Measurements from ENCODE around the gene MOCS1.
"Not testable (repeated sequence)": the region's sequence is repeated elsewhere in the genome, so short reads cannot be mapped to it uniquely, and the experiment has no call there.

Gene MOCS1

DNA sequence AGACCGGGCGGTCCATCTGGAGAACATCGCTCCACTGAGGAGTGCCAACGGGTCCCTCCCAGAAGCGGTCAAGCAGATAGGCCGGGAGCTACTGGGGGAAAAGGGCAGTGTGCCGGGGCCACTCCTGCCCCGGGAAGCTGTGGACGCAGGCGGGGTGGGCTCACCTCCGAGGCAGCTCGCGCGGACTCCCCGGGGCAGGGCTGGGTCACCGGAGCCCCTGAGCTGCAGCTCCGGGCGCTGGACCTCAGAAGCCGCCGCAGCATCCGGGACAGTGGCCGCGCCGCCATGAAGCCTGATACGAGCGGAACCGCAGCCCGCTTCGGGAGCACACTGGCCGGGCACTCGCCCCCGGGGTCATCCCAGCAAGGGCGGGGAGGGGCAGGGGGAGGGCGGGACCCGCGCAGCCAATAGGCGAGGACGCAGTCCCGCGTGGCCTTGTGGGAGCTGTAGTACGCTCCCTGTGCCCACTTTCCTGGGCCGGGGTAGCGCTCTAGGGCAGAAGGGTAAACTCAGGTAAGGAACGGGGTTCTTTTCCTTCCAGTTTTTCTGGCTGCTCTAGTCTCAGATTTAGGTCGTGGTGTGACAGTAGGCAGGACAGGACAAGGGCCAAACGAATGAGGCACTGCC lies at the start of gene MOCS1:
MOCS1 (minus strand) TSS at position 332 of the 627 bp plus-strand sequence; CDS start at position 287, 45 bp downstream.
- H3K27ac ChIP-seq (ENCODE audit: low read depth, low read length): peak within 1 kb of the TSS; percentile 76
- H3K4me1 ChIP-seq (ENCODE audit: insufficient read depth, low read length): peaks cover 21% of the 10 kb centered on the region
- peak within 1 kb of the TSS; percentile 7 for H3K9ac ChIP-seq (ENCODE audit: low read length)
- peak within 1 kb of the TSS; percentile 63 to 69 for H3K4me3 ChIP-seq (ENCODE audit: low read depth in 1 of 2, low read length in 2 of 2)
- no peaks in the 10 kb centered on the region for H3K36me3 ChIP-seq (ENCODE audit: insufficient read depth, low read length)
- no peaks in the 10 kb centered on the region for H3K9me3 ChIP-seq (ENCODE audit: low read length)
- H3K27me3 ChIP-seq (ENCODE audit: control insufficient read depth in 1 of 2, insufficient read depth in 2 of 2, low read length in 2 of 2): no peaks in the 10 kb centered on the region

DNA sequence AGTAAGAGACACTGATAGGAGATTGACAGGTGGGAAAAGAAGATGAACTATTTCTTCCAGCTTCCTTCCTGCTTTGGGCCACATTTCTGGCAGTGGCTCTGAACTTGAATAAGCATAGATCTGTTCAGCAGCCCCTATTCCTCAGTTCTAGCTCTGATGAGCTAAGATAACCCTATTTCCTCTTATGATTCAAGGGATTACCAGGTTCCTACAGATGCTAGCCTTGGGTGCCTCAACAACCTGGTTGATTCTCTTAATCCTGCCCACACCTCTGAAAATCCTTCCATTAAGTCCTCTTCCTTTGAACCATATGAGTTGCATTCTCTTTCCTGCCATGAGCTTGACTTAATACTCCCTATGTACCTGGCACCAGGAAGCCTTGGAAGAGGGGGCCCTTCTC lies 49.8 kb upstream of the MOCS1 start:
- Histone ChIP-seq H3K36me3 (ENCODE audit: insufficient read depth, low read length) (no peaks in the 10 kb centered on the region), H3K4me1 (ENCODE audit: insufficient read depth, low read length) (peaks cover 4% of the 10 kb centered on the region), H3K27ac (ENCODE audit: low read depth, low read length) (no peak overlapping the region), H3K27me3 (ENCODE audit: control insufficient read depth in 1 of 2, insufficient read depth in 2 of 2, low read length in 2 of 2) (no peaks in the 10 kb centered on the region), H3K4me3 (ENCODE audit: low read depth in 1 of 2, low read length in 2 of 2) (no peak overlapping the region), H3K9ac (ENCODE audit: low read length) (no peak overlapping the region), H3K9me3 (ENCODE audit: low read length) (no peaks in the 10 kb centered on the region)

DNA sequence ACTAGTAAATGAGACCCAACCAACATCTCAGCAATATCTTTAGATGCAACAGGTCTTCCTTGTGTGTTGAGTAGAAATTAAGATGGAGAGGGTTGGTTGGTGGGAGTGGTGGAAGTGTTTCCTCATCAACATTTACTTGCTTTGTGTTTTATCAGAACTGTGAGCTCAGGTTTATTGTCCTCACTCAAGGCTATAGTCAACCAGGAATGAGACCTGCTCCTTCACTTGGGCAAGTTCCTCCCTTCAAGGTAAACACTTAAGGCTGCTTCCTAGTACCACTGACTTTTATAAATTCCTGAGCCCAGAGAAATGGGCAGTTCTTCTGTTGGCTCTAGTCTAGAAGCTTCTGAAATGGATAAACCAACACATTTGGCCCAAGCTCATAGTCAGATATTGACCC lies 48.9 kb upstream of the MOCS1 start:
- Histone ChIP-seq H3K9ac (ENCODE audit: low read length) (no peak overlapping the region), H3K27ac (ENCODE audit: low read depth, low read length) (no peak overlapping the region), H3K4me1 (ENCODE audit: insufficient read depth, low read length) (peaks cover 4% of the 10 kb centered on the region), H3K27me3 (ENCODE audit: control insufficient read depth in 1 of 2, insufficient read depth in 2 of 2, low read length in 2 of 2) (no peaks in the 10 kb centered on the region), H3K9me3 (ENCODE audit: low read length) (no peaks in the 10 kb centered on the region), H3K36me3 (ENCODE audit: insufficient read depth, low read length) (no peaks in the 10 kb centered on the region), H3K4me3 (ENCODE audit: low read depth in 1 of 2, low read length in 2 of 2) (no peak overlapping the region)

DNA sequence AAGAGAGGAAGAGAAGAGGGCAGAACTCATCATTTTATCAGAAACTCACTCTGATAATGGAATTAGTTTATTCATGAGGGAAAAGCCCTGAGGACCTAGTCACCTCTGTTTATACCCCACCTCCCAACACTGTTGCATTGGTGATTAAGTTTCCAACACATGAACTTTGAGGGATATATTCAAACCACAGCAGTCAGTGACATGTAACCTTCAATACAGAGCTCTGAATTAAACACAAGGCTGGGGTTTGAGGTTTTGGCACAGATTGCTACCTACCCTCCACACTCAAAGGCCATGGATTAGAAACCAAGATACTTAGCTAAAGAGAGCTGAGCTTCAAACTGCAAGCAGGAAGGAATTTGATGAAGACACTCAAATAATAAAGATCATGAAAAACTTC lies 48.5 kb upstream of the MOCS1 start:
- Histone ChIP-seq H3K36me3 (ENCODE audit: insufficient read depth, low read length) (no peaks in the 10 kb centered on the region), H3K9me3 (ENCODE audit: low read length) (no peaks in the 10 kb centered on the region), H3K4me1 (ENCODE audit: insufficient read depth, low read length) (peaks cover 4% of the 10 kb centered on the region), H3K27ac (ENCODE audit: low read depth, low read length) (no peak overlapping the region), H3K4me3 (ENCODE audit: low read depth in 1 of 2, low read length in 2 of 2) (no peak overlapping the region), H3K9ac (ENCODE audit: low read length) (no peak overlapping the region), H3K27me3 (ENCODE audit: control insufficient read depth in 1 of 2, insufficient read depth in 2 of 2, low read length in 2 of 2) (no peaks in the 10 kb centered on the region)

DNA sequence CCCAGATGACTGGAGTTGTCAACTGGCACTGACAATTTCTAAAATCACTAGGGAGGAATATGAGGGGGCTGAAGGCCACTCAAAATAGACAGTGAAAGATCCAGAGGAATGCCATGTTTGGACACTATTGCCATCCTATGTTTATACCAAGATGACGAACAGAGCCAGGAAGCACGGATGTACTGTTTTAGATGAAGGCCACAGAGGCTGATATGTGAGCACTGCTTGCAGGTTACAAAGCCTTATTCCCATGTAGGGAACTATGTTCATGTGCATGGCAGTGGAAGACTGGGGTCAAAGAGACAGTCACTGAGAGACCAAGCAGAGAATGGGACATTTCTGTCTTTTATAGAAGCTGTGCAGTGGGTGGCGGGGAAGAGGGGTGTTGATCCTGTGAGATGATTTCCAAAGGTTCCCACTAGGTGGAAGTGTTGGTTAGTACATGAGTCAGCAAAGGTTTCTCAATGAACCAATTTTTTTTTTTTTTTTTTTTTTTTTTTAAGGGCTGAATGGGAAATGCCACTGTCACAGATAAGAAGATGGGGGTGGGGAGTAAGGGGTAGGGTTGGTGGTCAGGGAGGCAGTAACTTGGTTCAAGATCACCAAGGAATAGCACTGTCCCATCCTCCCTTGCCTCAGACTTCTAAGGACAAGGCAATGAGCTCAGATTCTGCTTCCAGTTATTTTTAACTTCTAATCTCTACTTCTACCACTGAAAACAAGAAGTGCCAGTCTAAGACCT lies 46.7 kb upstream of the MOCS1 start:
- Histone ChIP-seq H3K9ac (ENCODE audit: low read length) (no peak overlapping the region), H3K9me3 (ENCODE audit: low read length) (no peaks in the 10 kb centered on the region), H3K27ac (ENCODE audit: low read depth, low read length) (no peak overlapping the region), H3K36me3 (ENCODE audit: insufficient read depth, low read length) (no peaks in the 10 kb centered on the region), H3K4me3 (ENCODE audit: low read depth in 1 of 2, low read length in 2 of 2) (no peak overlapping the region), H3K4me1 (ENCODE audit: insufficient read depth, low read length) (peaks cover 4% of the 10 kb centered on the region), H3K27me3 (ENCODE audit: control insufficient read depth in 1 of 2, insufficient read depth in 2 of 2, low read length in 2 of 2) (no peaks in the 10 kb centered on the region)

DNA sequence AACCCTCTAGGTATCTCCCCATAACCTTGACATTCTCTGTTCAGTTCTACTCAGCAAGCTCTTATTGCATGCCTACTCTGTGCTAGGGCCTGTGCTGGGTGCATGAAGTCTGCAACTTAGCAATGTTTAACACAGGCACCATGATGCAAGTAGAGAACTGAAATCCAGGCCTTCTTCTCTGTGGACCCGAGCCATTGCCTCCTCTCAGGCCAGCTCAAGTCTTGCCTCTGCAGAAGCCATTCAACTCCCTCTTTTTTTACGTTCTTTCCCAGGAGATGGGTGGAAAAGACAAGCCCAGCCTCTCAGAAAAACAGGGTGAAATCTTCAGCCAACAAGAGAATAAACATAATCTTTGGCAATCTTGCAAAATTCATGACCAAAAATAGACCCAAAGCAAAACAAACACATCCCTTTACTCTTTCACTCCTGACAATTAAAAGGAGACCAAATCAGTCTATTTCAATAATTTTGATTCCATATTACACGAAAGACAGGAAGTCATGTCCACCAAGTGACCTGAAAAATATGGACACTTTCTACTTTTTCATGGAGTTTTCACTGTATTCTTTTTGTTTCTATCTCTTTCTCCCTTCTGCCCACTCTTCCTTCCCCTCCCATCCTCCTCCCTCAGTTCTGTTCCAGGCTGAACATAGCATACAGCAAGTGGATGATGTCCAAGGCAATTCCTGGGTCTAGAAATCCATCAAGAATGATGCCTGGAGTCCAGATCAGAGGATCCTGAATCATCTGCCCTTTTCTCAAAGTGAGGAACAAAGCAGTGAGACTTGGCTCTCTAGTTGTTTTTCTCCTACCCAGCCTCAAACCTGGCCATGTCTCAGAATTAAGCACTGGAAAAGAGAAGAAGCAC lies 45.4 kb upstream of the MOCS1 start:
- Histone ChIP-seq H3K4me1 (ENCODE audit: insufficient read depth, low read length) (peaks cover 4% of the 10 kb centered on the region), H3K4me3 (ENCODE audit: low read depth in 1 of 2, low read length in 2 of 2) (no peak overlapping the region), H3K9me3 (ENCODE audit: low read length) (no peaks in the 10 kb centered on the region), H3K9ac (ENCODE audit: low read length) (peak overlapping the region; percentile 11), H3K27ac (ENCODE audit: low read depth, low read length) (no peak overlapping the region), H3K36me3 (ENCODE audit: insufficient read depth, low read length) (no peaks in the 10 kb centered on the region), H3K27me3 (ENCODE audit: control insufficient read depth in 1 of 2, insufficient read depth in 2 of 2, low read length in 2 of 2) (no peaks in the 10 kb centered on the region)

DNA sequence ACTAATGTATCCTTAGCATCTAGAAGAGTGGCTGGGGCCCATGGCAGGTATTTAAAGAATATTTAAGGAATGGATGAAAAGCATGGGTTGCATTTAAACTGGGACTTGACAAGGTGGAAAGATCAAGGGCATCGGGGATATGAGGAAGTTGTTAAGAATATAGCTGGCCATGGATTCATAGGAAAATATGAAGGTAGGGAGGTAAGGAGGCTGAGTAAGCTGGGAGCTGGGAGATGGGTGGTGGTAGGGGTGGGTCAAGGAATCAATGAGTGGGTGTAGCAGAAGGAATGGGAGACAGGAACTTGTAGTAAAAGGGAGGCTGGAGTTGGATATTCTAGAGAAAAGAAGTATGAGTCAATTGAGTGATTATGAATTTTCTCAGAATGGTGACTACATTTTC lies 44.0 kb upstream of the MOCS1 start:
- no peak overlapping the region for H3K9ac ChIP-seq (ENCODE audit: low read length)
- H3K4me3 ChIP-seq (ENCODE audit: low read depth in 1 of 2, low read length in 2 of 2): no peak overlapping the region
- no peaks in the 10 kb centered on the region for H3K9me3 ChIP-seq (ENCODE audit: low read length)
- H3K36me3 ChIP-seq (ENCODE audit: insufficient read depth, low read length): no peaks in the 10 kb centered on the region
- H3K27ac ChIP-seq (ENCODE audit: low read depth, low read length): no peak overlapping the region
- H3K4me1 ChIP-seq (ENCODE audit: insufficient read depth, low read length): peaks cover 4% of the 10 kb centered on the region
- no peaks in the 10 kb centered on the region for H3K27me3 ChIP-seq (ENCODE audit: control insufficient read depth in 1 of 2, insufficient read depth in 2 of 2, low read length in 2 of 2)

DNA sequence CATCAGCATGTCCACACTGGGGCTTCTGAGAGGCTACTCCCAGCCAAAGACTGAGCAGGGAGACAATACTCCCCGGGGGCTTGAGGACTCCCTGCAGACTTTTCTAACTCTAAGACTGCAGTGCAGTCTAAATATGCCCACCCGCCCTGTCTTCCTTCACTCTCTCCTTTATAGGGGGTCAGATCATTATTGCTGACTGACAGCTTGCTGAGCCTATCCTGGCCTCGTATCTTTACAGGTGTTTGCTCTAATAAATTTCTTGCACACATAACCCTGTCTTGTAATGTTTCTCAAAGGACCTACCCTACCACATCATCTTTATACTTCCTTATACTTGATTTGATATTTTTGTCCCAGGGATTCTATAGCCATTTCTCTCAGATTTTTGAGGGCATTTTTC lies 39.4 kb upstream of the MOCS1 start:
- Histone ChIP-seq H3K4me1 (ENCODE audit: insufficient read depth, low read length) (no peaks in the 10 kb centered on the region), H3K9me3 (ENCODE audit: low read length) (no peaks in the 10 kb centered on the region), H3K4me3 (ENCODE audit: low read depth in 1 of 2, low read length in 2 of 2) (no peak overlapping the region), H3K36me3 (ENCODE audit: insufficient read depth, low read length) (no peaks in the 10 kb centered on the region), H3K27ac (ENCODE audit: low read depth, low read length) (no peak overlapping the region), H3K9ac (ENCODE audit: low read length) (no peak overlapping the region), H3K27me3 (ENCODE audit: control insufficient read depth in 1 of 2, insufficient read depth in 2 of 2, low read length in 2 of 2) (no peaks in the 10 kb centered on the region)

DNA sequence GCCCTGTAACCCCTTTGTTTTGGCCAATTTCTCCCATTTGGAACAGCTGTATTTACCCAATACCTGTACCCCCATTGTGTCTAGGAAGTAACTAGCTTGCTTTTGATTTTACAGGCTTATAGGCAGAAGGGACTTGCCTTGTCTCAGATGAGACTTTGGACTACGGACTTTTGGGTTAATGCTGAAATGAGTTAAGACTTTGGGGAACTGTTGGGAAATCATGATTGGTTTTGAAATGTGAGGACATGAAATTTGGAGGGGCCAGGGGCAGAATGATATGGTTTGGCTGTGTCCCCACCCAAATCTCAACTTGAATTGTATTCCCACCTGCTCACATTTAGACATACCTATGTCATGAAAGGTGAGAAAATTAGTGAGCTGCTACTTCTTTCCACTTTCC lies 38.5 kb upstream of the MOCS1 start:
- H3K4me3 ChIP-seq (ENCODE audit: low read depth in 1 of 2, low read length in 2 of 2); H3K9ac ChIP-seq (ENCODE audit: low read length); H3K27me3 ChIP-seq (ENCODE audit: control insufficient read depth in 1 of 2, insufficient read depth in 2 of 2, low read length in 2 of 2); H3K36me3 ChIP-seq (ENCODE audit: insufficient read depth, low read length); H3K27ac ChIP-seq (ENCODE audit: low read depth, low read length); H3K9me3 ChIP-seq (ENCODE audit: low read length); H3K4me1 ChIP-seq (ENCODE audit: insufficient read depth, low read length): not testable (repeated sequence)

DNA sequence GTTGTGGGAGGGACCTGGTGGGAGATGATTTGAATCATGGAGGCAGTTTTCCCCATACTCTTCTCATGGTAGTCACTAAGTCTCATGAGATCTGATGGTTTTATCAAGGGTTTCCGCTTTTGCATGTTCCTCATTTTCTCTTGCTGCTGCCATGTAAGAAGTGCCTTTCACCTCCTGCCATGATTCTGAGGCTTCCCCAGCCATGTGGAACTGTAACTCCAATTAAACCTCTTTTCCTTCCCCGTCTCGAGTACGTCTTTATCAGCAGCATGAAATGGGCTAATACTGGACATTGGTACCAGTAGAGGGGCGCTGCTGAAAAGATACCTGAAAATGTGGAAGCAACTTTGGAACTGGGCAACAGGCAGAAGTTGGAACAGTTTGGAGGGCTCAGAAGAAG lies 36.9 kb upstream of the MOCS1 start:
- H3K4me1 ChIP-seq (ENCODE audit: insufficient read depth, low read length); H3K9me3 ChIP-seq (ENCODE audit: low read length): not testable (repeated sequence)

DNA sequence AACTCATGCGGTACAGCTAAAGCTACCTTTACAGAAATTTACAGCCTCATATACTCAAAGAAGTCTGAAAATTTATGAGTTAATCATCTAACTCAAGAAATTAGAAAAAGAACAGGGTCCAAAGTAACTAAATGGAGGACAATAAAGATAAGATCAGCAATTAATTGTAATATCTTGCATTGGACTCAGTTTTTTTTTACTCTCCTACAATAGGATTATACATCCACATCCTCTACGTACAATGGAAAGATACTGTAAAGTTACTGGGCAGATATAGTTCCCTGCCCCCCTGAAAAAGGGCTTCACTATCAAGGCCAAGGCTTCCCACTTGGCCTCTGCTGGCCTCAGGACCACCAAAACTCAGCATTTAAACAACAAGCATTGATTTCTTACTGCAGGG lies 31.5 kb upstream of the MOCS1 start:
- Histone ChIP-seq H3K4me3 (ENCODE audit: low read depth in 1 of 2, low read length in 2 of 2) (no peak overlapping the region), H3K36me3 (ENCODE audit: insufficient read depth, low read length) (no peaks in the 10 kb centered on the region), H3K4me1 (ENCODE audit: insufficient read depth, low read length) (peaks cover 5% of the 10 kb centered on the region), H3K27ac (ENCODE audit: low read depth, low read length) (no peak overlapping the region), H3K9me3 (ENCODE audit: low read length) (no peaks in the 10 kb centered on the region), H3K9ac (ENCODE audit: low read length) (no peak overlapping the region), H3K27me3 (ENCODE audit: control insufficient read depth in 1 of 2, insufficient read depth in 2 of 2, low read length in 2 of 2) (no peaks in the 10 kb centered on the region)

More for the DNA sequence above, 36.9 kb upstream of the MOCS1 start:
- not testable (repeated sequence) for H3K36me3 ChIP-seq (ENCODE audit: insufficient read depth, low read length); H3K27ac ChIP-seq (ENCODE audit: low read depth, low read length); H3K9ac ChIP-seq (ENCODE audit: low read length); H3K27me3 ChIP-seq (ENCODE audit: control insufficient read depth in 1 of 2, insufficient read depth in 2 of 2, low read length in 2 of 2); H3K4me3 ChIP-seq (ENCODE audit: low read depth in 1 of 2, low read length in 2 of 2)
